Measurements from ENCODE around the gene CPEB4.

The CPEB4 gene

DNA sequence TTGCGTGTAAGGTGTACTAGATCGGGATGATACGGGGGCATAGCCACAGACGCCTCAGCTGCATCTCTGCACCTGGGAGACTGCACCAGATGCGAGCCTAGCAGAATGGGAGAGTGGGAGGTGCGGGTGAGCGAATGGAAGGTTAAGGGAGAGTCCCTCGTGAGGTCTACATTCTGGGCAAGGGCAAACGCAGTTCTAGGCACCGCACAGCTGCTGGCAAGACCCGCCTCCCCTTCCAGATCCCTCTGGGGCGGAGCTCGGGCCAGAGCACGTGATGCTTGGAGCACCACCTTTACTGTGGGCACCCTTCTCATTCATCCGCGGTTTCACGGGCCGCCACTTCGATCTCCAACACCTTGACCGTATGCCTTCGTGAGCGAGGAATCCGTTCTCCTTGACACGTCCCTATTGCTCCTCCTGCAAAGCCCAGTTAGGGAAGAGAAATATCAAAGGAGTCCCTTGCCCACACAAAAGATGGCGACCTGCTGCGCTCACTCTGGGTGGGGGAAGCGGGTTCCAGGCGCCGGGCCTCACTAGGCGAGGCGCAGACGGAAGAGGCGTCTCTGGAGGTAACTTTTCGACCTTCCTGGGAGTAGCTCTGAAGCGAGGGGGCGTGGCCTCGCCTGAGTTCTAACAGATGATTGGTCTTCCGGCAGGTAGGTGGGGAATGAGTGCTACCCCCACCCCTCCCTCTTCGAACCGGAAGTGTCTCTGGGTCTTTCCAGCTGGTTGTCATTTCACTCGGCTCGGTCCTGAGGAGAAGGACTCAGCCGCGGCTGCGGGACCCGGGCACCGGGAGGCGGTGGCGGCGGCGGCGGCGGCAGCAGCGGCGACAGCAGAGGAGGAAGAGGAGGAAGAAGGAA is at the start of gene CPEB4:
Gene CPEB4, plus strand, starts transcription at position 740 of the 863 bp plus-strand sequence. CDS start 1,385 bp downstream, outside the sequence.
- DNase-seq (ENCODE audit: low read depth) = peak; percentile 92

- no peak for DNase-seq (ENCODE audit: low read depth)
These were observed 48.9 kb upstream of the CPEB4 start for GRCh38 chr5:173839117-173839713.

DNA sequence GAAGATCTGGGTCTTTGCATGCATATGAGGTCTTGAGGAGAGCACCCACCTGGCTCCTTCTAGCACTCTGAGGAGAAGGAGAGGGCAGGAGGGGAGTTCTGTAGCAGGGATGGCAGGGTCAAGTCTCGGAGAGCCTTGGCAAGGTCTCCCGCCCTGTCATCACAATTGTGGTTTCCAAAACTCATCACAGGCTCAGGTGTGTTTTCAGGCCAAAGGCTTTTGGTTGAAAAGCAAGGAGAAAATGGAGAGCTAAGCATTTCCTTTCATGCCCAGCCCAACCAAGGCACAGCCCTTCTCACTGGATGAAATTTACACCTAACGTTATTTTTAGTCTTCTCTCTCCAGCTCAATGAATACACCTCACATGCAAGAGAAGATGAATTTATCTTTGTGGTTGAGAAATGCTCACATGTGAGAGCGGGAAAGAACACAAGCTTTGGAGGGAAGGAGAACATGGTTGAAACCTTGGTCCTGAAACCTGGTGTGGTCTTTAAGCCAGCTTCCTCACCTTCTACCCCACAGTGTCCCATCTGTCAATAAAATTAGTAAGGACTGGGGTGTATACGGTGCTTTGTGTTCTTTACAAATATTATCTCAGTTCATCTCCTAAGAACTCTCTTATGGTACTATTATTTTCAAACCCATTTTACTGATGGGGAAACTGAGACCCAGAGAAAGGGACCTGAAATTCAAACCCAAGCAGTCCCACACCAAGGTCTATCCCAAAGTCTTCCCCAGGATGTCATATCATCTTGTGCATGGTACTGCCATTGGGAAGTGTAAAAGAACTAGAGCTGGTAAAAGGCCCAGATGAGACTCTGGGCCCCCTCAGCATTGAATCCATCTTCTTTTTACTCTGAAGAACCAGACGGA is 47.8 kb upstream of the CPEB4 start:
- no peak for DNase-seq (ENCODE audit: low read depth)

DNA sequence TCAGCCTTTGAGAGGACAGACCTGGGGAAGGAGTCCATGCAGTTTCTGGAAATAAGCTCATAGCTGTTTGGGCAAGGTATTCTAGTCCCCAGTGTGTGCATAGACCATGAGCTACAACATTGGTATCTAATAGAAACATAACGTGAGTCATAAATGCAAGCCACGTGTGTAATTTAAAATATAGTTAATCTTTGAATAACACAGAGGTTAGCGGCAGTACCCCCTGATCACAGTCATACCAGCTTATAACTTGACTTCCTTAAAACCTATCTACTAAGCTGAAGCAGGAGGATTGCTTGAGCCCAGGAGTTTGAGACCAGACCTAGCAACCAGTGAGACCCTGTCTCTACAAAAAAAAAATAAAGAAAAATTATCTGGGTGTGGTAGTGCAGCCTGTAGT is 46.4 kb upstream of the CPEB4 start:
- no peak for DNase-seq (ENCODE audit: low read depth)

- DNase-seq (ENCODE audit: low read depth) = no peak
These were observed 44.4 kb upstream of the CPEB4 start for GRCh38 chr5:173843794-173844193.

DNA sequence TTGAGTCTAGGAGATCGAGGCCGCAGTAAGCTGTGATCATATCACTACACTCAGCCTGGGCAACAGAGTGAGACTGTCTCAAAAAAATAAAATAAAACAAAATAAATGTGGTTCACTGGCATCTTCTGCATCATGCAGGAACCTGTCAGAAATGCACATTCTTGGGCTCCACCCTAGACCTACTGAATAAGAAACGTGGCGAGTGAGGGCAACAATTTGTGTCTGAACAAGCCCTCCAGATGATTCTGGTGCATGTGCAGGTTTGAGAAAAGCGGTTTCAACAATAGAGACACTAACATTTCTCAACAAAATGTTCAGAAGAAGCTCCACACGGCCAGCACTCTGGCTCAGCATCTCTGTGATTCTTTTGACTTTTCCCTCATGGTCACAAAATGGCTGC is 42.8 kb upstream of the CPEB4 start:
- DNase-seq (ENCODE audit: low read depth) = no peak

DNA sequence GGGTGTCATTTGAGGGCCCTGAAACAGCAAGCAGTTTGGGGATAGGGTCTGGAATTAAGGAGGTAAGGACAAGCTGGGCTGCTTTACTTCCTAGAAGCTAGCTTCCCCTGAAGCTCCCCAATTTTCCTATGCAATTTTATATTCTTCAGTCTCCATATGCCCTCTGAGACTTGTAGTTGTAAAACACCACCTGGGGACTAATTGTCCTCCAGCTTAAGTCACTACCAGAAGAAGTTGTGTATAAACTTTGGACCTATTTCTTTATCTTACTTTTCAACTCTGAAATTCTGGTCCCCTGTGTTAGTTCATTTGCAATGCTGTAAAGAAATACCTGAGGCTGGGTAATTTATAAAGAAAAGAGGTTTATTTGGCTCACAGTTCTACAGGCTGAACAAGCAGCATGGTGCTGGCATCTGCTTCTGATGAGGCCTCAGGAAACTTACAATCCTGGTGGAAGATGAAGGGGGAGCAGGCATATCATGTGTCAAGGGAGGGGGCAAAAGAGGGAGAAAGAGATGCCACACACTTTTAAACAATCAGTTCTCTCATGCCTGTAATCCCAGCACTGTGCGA is 41.1 kb upstream of the CPEB4 start:
- DNase-seq (ENCODE audit: low read depth) = no peak

- DNase-seq (ENCODE audit: low read depth) = no peak
These were observed 39.1 kb upstream of the CPEB4 start for GRCh38 chr5:173848986-173849596.

DNA sequence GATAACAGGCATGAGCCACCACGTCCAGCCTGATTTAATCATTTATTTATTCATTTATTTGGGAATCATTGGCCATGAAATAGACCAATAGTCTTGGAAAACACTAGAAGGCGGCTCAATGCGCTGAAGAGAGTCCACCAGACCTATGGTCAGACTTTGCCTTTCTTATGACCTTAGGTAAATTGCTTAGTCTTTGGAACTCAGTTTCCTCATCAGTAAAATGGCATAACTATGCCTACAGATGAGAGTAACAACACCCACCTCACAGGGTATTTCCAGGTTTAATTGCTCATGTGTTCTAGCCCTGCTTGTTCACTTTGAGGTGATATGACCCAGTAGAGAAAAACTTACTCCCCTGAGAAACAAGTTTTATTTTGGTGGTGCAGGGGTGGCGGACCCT is 38.2 kb upstream of the CPEB4 start:
- no peak for DNase-seq (ENCODE audit: low read depth)

DNA sequence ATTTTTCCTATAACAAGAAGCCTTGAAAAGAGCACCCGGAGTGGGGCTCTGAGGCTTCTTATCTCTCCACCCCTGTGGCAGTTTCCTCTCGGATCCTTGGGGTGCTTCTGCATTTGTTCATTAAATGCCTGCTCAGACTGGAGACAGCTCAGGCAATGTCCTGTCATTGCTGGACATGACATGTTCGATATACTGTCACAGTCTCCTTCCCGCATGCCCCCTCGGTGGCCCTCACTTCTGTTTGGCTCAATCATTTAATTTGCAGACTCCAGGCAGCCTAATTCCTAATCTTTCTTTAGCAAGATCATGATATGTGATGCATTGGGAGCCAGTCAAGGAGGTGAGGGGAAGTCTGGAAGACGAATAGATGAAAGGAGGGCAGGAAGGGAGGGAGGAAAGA is 37.5 kb upstream of the CPEB4 start:
- no peak for DNase-seq (ENCODE audit: low read depth)

- DNase-seq (ENCODE audit: low read depth) = no peak
These were observed 36.4 kb upstream of the CPEB4 start for GRCh38 chr5:173851595-173852243.

GRCh38 chr5:173852790-173853359 is 35.3 kb upstream of the CPEB4 start:
- DNase-seq (ENCODE audit: low read depth) = no peak

GRCh38 chr5:173853370-173854131 is 34.6 kb upstream of the CPEB4 start:
- no peak for DNase-seq (ENCODE audit: low read depth)

GRCh38 chr5:173855162-173855994 is 32.8 kb upstream of the CPEB4 start:
- DNase-seq (ENCODE audit: low read depth) = no peak

DNA sequence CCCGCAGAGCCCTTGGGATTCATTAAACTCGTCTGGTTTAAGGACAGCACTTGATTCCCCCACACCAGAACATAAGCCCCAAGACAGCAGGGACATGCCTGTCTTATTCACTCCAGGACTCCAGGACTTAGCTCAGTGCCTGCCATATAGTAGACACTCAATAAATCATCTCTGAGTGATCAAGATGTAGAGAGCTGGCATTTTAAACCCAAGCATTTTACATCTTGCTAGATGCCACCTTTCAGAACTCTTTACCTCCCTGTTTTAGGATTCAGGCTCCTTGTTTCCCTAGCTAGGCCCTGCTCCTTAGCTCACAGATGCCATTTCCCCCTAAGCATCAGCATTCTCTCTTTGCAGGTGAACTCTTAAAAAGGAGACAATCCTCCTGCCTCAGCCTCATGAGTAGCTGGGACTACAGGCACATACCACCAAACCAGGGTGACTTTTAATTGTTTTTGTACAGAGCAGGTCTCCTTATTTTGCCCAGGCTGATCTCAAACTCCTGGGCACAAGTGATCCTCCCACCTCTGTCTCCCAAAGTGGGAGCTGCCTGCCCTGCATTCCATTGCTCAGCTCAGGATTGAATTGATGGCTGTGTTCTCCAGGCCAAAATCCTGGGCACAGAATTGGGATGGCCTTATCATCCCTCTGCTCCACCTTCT is 32.0 kb upstream of the CPEB4 start:
- DNase-seq (ENCODE audit: low read depth) = no peak

DNA sequence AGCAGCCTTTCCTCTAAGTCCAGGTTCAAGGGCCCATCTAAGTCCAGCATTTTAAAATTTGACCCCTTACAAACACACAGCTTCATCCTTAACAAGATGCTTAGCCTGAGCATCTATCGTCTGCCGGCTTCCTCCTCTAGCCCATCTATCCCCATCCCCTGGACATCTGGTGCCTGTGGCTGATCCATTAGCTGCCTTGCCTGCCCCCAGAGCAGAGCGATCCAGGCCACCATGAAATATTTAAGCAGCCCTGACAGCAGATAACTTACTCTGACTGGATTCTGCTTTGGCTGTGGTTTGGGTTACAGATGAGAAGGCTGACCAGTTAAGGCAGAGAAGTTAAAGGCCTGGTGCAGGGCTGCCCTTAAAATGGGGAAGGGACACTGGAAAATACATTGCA is 30.9 kb upstream of the CPEB4 start:
- DNase-seq (ENCODE audit: low read depth) = no peak

- DNase-seq (ENCODE audit: low read depth) = no peak
These were observed 30.0 kb upstream of the CPEB4 start for GRCh38 chr5:173858021-173858669.

Measured in activated T-cell treated with anti-CD3 and anti-CD28 coated beads for 48 hours (primary cell).